Activated gamma-delta T cell treated with Interleukin-2 at 50 U/mL for 16 hours (primary cell): Measurements from ENCODE around the gene DHCR24.

ENCODE experiments used
- DNase-seq: peaks from one replicate; pipeline ENCODE4 v3.0.0-alpha.2; 2020

The DHCR24 gene

GRCh38 chr1:54842963-54843362 lies 44.0 kb downstream of the DHCR24 start:
- DNase-seq = no peak

- DNase-seq = no peak
These were observed 44.6 kb downstream of the DHCR24 start for GRCh38 chr1:54842206-54842915.

DNA sequence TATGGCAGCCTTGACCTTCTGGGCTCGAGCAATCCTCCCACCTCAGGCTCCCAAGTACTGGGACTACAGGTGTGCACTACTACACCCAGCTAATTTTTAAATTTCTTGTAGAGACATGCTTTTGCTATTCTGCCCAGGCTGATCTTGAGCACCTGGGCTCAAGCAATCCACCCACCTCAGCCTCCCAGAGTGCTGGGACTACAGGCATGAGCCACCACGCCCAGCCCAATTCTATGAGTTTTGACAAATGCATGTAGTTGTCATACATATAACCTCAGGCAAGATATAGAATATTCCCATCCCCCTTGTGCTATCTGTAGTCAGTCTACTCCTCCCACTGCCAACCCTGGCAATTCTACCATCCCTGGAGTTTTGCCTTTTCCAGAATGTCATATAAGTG lies 47.2 kb downstream of the DHCR24 start:
- DNase-seq = no peak

- no peak for DNase-seq
These were observed 48.3 kb downstream of the DHCR24 start for GRCh38 chr1:54838565-54839180.

- no peak for DNase-seq
These were observed 49.8 kb downstream of the DHCR24 start for GRCh38 chr1:54837002-54837853.

GRCh38 chr1:54836594-54836993 lies 50.4 kb downstream of the DHCR24 start:
- no peak for DNase-seq

- DNase-seq = no peak
These were observed 51.0 kb downstream of the DHCR24 start for GRCh38 chr1:54835970-54836369.

DNA sequence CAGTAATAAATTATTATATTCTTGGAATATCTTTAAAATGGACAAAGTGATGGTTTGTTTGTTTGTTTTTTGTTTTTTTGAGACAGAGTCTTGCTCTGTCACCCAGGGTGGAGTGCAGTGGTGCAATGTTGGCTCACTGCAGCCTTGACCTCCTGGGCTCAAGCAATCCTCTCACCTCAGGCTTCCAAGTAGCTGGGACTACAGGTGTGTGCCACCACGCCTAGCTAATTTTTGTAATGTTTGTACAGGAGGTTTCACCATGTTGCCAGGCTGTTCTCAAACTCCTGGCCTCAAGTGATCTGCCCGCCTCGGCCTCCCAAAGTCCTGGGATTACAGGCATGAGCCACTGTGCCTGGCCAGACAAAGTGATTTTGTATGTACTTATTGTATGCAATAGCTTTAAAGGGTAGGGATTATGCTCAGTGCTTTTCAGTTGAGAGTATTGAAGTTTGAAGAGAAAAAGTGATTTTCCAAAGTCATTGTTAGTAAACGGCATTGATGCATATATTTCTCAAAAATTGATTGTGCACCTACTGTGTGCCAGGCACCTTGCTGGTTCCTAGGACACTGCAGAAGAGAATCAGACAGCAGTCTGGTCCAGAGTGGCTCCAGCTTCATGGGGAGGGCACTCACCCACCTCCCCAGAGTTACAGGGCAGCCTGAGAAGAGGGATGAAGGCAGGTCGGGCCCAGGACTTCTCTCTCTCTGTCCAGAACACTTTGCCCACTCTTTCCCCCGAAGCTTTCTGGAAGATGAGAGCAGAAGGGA lies 51.7 kb downstream of the DHCR24 start:
- DNase-seq = no peak

- DNase-seq = no peak
These were observed 52.9 kb downstream of the DHCR24 start for GRCh38 chr1:54834007-54834541.

DNA sequence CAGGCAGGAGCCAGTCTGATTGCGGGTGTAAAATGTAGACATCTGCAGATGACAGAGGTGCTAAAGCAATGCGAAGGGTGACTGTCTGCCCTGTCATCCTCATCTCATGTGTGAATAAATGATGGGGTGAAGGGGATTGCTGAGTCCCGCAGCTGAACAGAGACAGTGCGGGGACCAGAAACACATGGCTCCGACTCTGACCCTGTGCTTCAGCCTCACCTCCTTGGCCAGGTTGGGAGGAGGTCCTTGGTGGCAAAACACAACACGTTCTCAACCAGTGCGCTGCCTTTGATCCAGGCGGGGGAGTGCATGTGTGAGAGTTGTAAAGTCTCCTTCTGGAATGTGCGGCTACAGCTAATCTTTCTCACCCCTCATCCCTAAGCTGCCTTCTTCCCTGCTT lies 53.9 kb downstream of the DHCR24 start:
- no peak for DNase-seq

DNA sequence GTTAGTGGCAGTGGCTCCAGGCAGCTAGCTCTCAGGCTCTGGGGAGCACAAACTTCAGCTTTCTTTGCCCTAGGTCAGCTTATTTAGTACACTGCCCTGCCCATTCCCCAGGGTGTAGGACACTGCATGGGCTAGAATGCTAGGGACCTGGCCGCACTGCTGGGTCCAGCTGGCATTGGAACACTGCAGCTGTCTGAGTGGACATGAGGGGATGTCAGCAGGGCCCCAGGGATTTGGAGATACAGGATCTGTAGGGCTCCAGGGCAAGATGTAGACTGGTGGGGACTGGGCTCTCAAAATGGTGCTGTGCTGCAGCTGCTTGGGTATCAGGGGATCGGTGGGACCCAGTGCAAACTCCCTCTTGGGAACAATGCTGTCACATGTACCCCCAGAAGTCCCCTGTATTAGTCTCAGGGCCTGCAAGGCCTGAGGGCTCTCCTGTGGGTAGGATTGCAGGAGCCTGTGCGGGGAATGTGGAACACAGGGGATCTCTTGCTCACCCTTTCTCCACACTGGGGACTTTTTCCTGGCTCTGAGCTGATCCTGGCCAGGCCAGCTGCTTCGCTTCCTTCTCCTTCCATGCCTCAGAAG lies 60.7 kb downstream of the DHCR24 start:
- DNase-seq = no peak

- DNase-seq = no peak
These were observed 61.3 kb downstream of the DHCR24 start for GRCh38 chr1:54825696-54826095.

GRCh38 chr1:54823670-54824069 lies 63.3 kb downstream of the DHCR24 start:
- DNase-seq = no peak

DNA sequence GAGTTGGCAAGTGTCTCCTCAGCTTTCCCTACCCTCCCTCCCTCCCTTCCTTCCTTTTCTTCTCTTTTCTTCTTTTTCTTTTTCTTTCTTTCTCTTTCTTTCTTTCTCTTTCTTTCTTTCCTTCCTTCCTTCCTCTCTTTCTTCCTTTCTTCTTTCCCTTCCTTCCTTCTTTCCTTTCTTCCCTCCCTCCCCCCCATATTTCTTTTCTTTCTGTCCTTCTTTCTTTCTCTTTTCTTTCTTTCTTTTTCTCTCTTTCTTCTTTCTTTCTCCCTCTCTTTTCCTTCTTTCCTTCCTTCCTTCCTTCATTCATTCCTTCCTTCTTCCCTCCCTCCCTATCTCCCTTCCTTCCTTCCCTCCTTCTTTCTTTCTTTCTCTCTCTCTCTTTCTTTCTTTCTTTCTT lies 67.3 kb downstream of the DHCR24 start:
- DNase-seq = no peak

GRCh38 chr1:54819195-54819536 lies 67.8 kb downstream of the DHCR24 start:
- DNase-seq = no peak

- no peak for DNase-seq
These were observed 68.4 kb downstream of the DHCR24 start for GRCh38 chr1:54818461-54819194.

DNA sequence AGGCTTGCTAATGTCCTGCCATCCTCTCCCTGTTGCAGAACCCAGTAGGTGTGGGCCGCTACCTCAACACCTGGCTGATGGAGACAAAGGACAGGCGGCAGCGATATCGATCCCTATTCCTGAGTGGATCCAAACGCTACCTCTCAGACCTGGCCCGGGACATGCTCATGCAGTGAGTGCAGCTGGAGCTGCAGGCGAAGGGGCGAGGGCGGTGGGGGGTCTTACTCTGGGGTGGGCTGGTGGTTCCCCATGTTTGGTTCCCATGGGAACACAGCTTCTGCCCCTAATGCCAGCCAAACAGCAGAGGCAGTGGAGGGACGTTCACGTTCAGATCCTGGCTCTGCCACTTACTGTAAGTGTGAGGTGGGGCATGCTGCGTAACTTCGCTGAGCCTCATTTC lies 70.0 kb downstream of the DHCR24 start:
- no peak for DNase-seq

DNA sequence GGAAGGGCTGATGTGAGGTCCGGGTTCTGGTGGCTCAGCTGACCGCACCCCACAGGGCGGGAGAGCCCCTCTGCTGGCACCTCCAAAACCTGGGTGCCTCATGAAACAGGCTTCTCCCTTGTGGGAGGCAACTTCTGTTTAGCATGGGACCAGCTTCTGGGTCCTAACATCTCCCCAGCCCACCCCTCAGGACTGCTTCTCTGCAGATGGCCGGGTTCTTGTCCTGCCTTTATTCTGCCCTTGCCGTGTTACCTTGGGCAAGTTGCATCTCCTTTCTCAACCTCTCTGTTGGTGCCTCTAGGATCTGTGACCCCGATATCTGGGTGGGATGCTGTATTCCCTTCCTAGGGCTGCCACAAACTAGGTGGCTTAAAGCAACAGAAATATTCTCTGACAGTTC lies 70.9 kb downstream of the DHCR24 start:
- no peak for DNase-seq

GRCh38 chr1:54815086-54815876 lies 71.7 kb downstream of the DHCR24 start:
- DNase-seq = no peak

- no peak for DNase-seq
These were observed 72.4 kb downstream of the DHCR24 start for GRCh38 chr1:54814571-54814970.

GRCh38 chr1:54814126-54814498 lies 72.9 kb downstream of the DHCR24 start:
- no peak for DNase-seq
